Measurements from ENCODE around the gene SLC27A2.

The SLC27A2 gene

DNA sequence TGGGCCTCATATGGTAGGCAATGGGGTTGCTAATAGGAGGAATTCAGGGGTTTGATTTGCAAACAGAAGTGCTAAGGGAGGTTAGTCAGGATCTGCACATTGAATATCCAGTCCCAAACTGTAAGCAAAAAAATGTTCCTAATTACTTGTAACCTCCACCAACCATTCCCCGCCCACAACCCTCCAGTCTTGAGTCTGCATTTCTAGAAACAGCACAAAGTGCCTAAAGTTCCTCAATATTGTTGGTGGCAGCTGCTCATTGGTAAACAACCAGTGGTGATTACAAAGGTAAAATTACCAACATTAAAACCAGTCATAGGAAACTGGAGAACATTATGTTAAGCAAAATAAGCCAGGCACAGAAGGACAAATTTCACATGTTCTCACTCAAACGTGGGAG, 64.6 kb downstream of the SLC27A2 start:
- TF ChIP-seq, protein P1, sequence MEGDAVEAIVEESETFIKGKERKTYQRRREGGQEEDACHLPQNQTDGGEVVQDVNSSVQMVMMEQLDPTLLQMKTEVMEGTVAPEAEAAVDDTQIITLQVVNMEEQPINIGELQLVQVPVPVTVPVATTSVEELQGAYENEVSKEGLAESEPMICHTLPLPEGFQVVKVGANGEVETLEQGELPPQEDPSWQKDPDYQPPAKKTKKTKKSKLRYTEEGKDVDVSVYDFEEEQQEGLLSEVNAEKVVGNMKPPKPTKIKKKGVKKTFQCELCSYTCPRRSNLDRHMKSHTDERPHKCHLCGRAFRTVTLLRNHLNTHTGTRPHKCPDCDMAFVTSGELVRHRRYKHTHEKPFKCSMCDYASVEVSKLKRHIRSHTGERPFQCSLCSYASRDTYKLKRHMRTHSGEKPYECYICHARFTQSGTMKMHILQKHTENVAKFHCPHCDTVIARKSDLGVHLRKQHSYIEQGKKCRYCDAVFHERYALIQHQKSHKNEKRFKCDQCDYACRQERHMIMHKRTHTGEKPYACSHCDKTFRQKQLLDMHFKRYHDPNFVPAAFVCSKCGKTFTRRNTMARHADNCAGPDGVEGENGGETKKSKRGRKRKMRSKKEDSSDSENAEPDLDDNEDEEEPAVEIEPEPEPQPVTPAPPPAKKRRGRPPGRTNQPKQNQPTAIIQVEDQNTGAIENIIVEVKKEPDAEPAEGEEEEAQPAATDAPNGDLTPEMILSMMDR (conservative IDR thresholded peaks at IDR 0.05; ENCODE audit: low read depth), result no peak
- ChIA-PET POLR2A (ENCODE audit: low non-redundant PET) (no interaction called here), CTCF (no interaction called here)
- no peak for DNase-seq (ENCODE audit: low spot score)
- H3K27ac ChIP-seq, result no peak overlapping the region

DNA sequence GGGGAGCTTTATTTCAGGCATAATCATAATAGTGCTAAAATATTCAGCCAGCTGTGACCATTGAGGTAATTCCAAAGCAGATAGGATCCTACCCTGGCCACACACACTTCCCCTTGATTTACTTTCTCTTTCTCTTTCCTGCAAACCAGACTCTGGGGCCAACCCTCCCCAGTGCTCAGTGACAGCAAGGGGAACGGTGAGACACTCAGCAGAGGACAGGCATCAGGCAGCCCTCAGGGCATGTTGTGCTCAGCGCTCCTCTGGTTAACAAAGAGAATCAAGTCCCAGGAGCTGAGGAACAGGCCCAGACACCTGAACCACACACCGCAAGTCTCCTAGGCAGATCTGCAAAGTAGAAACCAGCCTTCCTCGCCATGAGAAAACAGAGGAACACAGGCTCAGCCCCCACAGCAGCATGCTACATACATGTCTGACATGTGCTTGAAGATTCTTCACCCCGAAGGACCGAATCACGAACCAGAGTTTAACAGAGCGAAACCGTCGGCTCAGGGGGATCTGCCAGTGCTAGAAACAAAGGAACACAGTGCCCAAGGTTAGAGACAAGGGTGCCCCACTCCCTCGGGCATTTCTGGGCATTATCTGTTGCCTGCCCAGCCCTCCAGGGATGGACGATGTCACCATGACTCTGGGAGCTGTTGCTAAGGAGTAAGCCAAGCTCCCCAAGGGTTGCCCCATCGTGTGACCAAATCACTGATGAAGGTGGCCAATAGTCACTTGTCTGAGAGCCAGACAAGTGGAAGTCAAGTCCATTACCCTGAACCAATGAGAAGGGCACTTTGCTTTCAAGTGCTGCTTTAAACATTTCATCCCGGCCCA, 66.0 kb downstream of the SLC27A2 start:
- ChIA-PET POLR2A (ENCODE audit: low non-redundant PET) (no interaction called here), CTCF (no interaction called here)
- DNase-seq (ENCODE audit: low spot score), result no peak
- H3K27ac ChIP-seq, result no peak overlapping the region
- TF ChIP-seq, protein P1 (conservative IDR thresholded peaks at IDR 0.05; ENCODE audit: low read depth), result no peak

DNA sequence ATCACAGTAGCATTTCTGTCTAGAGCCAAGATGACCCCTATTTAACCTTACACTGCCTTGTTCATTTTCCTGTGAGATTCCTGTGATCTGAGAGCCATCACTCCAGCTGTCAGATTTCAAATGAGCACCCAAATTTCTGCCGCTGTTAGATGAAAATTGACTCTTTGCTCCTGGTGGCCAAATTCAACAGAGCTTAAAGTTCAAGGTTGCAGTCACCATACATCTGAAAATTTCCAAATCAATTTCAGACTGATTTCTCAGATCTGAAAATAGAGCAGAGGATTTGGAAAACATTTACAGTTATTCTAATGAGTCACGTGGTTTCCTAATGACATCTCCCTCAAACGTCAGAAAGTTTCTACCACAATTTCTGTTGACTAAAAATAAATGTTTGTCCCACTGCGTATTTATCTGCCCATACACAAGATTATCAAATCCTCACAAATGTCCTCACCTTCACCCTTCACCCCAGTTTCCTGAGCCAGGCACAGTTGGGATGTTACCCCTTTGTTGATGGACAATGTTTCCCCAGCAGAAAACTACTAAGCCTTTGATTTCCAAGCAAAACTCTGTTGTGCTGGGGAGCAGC, 67.1 kb downstream of the SLC27A2 start:
- ChIA-PET POLR2A (ENCODE audit: low non-redundant PET) (no interaction called here), CTCF (interaction anchor here (0.6 kb wide), 1 partner anchor 181 kb away, joined by 3 read pairs; no protein-coding TSS in a partner anchor)
- no peak for DNase-seq (ENCODE audit: low spot score)
- TF ChIP-seq, protein P1 (conservative IDR thresholded peaks at IDR 0.05; ENCODE audit: low read depth), result no peak
- H3K27ac ChIP-seq, result no peak overlapping the region

DNA sequence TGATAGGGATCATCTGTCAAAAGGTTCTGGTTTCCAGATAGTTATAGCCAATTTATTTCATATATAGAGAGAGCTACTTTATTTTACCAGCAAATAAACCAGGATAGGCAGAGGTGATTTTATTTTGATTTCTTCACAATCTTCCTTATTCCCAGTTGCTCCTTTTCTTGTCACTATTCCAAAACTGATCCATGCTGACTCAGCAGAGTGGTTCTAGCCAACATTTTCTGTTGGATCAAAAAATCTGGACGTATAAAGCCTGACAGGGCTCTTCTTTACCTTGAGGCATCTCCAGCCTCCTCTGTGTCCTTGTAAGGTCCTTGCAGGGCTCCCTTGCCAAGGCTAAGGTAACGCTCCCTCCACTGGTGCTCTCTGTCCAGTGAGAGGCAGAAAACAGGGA, 67.7 kb downstream of the SLC27A2 start:
- ChIA-PET POLR2A (ENCODE audit: low non-redundant PET) (no interaction called here), CTCF (no interaction called here)
- no peak for DNase-seq (ENCODE audit: low spot score)

DNA sequence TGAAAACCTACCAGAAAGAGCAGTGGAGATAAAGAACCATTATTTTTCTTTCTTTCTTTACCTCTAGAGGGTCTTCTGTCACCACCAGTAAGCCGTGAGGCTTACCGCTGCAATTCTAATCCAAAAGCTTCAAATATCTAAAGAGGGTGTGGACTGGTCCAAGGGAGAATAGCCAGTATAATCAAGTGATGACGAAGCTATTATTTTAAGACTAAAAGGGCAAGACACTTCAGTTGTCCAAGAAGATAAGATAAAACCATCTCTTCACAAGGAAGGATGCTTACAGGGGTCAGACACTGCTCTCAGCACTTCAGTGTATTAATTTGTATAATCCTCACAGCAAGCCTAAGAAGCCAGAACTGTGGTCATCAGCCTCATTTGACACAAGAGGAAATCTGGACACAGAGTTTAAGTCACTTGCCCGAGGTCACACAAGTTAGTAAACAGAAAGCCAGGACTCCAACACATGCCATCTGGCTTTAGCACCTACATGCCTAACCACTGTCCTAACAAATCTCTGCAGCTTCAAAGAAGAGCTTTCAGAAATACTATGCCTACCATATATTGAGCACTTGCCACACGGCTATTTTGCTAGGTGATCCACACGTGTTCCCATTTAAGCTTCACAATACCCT, 68.9 kb downstream of the SLC27A2 start:
- no peak for DNase-seq (ENCODE audit: low spot score)
- POLR2A ChIA-PET (ENCODE audit: low non-redundant PET), result no interaction called here
- CTCF ChIA-PET, result interaction anchor here (0.5 to 0.6 kb wide), 2 partner anchors 14 to 31 kb away, joined by 3 read pairs; no protein-coding TSS in a partner anchor
- TF ChIP-seq, protein P1 (conservative IDR thresholded peaks at IDR 0.05; ENCODE audit: low read depth), result no peak
- no peak overlapping the region for H3K27ac ChIP-seq

More for the DNA sequence above, 67.7 kb downstream of the SLC27A2 start:
- TF ChIP-seq, protein P1 (conservative IDR thresholded peaks at IDR 0.05; ENCODE audit: low read depth), result no peak
- H3K27ac ChIP-seq, result no peak overlapping the region

DNA sequence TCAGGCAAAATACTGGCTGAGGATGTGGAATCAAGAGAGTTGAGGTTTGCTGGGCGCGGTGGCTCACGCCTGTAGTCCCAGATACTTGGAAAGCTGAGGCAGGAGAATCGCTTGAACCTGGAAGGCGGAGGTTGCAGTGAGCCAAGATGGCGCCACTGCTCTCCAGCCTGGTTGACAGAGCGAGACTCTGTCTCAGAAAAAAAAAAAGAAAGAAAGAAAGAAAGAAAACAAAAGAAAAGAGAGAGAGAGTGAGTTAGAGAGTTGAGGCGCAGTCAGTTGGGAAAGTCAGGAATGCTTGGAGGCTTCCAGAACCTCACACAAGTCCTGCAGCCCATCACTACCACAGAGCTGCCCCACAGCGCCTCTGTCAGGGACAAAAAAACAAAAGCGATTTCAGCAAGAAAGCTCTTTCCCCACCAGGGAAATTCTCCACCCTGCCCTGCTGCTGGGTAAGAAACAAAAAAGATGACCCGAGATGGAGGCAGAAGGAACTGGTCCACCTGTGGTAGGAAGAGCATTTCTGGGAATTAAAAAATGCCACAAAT, 69.7 kb downstream of the SLC27A2 start:
- POLR2A ChIA-PET (ENCODE audit: low non-redundant PET), result no interaction called here
- CTCF ChIA-PET, result interaction anchor here (0.5 kb wide), 1 partner anchor 32 kb away, joined by 3 read pairs; no protein-coding TSS in a partner anchor
- TF ChIP-seq, protein P1 (conservative IDR thresholded peaks at IDR 0.05; ENCODE audit: low read depth), result no peak
- no peak for DNase-seq (ENCODE audit: low spot score)
- no peak overlapping the region for H3K27ac ChIP-seq
